GOT3 (cell line): ENCODE measurements around the gene GPBAR1.

ENCODE experiments used
- DNase-seq: peaks from one replicate; lab custom pipeline; 2025; ENCODE audit warnings: mixed read lengths; lab: John Stamatoyannopoulos, UW

The GPBAR1 gene

GRCh38 chr2:218285604-218286003 is 24.8 kb downstream of the GPBAR1 start:
- DNase-seq: peak; percentile 23

DNA sequence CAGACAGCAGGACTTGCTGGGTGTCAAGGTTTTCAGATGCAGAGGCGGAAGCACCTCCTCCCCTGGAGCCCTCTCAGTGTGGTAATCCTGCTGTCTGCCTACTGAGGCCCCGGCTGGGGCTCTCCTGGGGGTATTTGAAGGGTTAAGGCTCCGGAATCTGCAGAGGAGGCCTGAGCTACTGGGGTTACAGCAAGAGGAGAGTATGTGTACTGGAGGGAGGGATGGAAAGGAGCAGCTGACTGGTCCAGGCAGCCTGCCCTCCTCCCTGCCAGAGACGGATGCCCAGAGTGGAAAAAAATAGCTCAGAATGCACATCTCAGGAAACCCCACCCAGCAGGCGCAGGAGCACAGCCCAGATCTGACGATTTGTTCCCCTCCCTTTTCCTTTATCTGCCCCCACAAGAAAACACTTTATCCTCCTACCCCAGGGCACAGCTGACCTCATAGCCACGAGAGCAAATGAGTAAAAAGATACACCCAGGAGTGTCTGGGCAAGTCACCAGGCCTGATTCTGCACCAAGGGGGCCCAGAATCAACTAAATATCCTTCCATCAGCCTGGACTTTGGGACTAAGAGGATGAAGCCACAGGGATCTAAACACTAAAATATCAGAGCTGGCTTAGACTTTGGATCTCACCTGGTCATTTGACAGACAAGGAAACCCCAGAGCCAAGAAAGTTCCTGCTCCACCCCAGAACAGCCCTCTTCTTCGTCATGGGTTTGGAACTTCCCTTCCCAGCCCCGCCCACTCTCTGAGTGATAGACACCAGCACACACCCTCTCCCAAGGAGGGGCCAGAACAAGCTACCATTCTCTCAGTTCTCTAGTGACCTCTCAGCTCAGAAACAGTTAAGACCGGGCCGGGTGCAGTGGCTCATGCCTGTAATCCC is 26.0 kb downstream of the GPBAR1 start:
- peak; percentile 50 for DNase-seq

- no peak for DNase-seq
Observed at GRCh38 chr2:218289639-218290315, 29.0 kb downstream of the GPBAR1 start.

DNA sequence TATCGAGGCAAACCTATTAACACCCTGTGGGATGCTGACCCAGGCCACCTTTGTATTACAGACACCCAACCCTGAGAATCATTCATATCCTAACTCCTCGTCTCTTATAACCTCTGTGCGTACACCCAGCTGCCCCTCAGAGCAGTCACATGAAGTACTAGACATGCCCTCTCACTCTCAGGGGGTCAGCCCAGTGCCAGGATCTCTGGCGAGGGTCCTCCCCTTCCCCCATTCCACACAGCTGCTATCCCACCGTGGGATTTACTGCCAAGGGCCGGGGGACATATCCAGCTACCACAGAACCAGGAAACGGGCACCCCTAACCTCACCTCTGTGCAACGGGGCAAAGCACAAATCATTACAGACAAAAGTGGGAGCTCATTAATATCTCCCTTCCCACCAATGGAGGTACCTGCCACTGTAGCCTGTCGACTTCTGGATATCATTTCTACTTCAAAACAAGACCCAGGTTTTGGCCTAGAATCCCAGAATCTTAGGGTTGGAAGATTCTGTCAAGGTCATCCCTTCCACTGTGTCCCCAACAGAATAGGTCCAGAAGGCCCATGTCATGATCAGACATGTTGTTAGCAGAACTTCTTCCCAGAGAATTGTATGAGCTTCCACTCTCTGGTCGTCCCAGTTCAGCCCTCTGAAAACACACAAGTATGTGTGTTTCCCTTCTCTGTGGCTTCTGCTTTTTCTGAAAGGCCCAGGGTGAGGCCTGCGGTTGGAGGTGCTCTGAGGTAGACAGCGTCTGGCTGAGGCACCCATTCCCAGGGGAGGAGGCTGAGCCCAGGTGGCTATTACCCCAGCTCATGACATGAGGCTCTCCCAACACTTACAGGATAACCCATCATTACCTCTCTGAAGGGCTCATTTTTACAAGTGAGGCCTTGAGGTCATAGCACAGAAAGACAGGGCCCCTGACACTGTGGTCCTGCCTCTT is 29.8 kb downstream of the GPBAR1 start:
- no peak for DNase-seq

GRCh38 chr2:218291318-218292047 is 30.7 kb downstream of the GPBAR1 start:
- DNase-seq: no peak

GRCh38 chr2:218292048-218293014 is 31.5 kb downstream of the GPBAR1 start, which contains the start of gene TMBIM1:
TSS of gene TMBIM1 (minus strand) at chr2:218292503. CDS start at chr2:218282141, 10,362 bp downstream.
- peak; percentile 33 for DNase-seq

GRCh38 chr2:218293715-218294429 is 33.1 kb downstream of the GPBAR1 start:
- DNase-seq: no peak

DNA sequence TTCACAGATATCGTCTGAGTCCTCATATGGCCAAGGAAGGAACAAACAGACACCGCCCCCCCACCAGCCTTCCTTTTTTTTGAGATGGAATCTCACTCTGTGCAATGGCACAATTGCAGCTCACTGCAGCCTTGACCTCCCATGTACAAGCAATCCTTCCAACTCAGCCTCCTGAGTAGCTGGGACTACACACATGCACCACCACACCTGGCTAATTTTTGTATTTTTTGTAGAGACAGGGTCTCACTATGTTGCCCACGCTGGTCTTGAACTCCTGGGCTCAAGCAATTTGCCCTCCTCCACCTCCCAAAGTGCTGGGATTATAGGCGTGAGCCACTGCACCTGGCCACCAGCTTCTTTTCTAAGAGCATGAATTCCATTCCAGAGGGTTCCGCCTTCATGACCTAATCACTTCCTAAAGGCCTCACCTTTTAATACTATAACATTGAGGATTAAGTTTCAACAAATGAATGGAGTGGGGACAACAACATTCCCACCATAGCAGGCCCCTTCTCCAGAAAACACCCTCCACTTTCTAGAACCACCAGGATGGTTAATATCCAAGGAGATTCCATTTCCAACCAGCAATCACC is 33.7 kb downstream of the GPBAR1 start:
- no peak for DNase-seq

- no peak for DNase-seq
Observed at GRCh38 chr2:218295029-218295428, 34.2 kb downstream of the GPBAR1 start.

DNA sequence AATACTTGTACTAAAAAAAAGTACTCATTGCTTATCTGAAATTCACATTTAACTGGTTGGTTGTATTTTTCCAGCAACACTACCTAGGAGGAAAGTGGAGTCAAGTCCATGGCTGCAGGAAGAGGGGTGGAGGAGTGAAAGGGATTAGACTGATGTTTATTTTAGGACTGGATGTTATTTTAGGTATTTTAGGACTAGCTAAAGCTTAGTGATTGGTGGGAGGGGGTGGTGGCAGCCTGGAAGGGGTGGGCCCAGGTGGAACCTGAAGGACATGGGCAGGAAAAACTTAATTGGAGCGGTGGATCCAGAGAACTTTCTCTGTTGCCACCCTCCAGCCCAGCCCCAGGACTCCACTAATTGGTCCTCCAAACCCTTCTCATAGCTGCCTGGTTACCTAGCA is 35.4 kb downstream of the GPBAR1 start:
- no peak for DNase-seq

DNA sequence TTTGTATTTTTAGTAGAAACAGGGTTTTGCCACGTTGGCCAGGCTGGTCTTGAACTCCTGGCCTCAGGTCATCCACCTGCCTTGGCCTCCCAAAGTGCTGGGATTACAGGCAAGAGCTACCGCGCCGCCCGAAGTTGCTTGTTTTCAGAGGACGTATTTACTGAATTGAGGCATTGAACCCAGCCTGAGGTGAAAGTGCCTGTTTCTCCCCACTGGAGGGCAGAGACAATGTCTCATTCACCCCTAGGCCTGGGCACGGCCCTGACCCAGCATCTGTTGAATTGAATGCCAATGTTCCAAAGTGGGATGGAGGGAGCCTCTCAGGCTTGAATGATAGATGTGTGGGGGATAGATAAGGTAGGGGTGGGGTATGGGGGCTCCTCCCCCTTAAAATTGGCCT is 36.0 kb downstream of the GPBAR1 start:
- no peak for DNase-seq

- no peak for DNase-seq
Observed at GRCh38 chr2:218298314-218298875, 37.6 kb downstream of the GPBAR1 start.

GRCh38 chr2:218300141-218300540 is 39.3 kb downstream of the GPBAR1 start:
- no peak for DNase-seq

DNA sequence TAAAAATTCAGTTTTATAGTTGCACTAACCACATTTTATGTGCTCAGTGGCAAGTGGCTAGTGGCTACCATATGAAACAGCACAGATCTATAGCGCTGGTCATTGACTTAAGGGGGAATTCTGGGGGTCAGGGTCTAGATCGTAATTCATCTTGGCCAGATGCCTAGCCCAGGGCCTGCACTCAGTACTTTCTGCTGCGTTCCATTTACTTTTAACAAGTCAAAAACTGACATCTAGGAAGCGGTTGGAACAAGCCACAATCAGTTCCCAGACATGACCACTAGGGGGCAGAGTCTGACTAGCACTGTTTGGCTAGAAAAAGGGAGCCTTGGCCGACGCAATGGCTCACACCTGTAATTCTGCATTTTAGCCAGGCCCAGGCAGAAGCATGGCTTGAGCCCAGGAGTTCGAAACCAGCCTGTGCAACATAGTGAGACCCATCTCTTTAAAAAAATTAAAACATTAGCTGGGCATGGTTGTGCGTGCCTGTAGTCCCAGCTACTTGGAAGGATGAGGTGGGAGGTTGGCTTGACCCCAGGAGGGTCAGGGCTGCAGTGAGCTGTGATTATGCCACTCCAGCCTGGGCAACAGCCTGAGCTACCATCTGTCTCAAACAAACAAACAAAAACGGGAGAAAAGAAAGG is 40.5 kb downstream of the GPBAR1 start:
- peak; percentile 39 for DNase-seq

DNA sequence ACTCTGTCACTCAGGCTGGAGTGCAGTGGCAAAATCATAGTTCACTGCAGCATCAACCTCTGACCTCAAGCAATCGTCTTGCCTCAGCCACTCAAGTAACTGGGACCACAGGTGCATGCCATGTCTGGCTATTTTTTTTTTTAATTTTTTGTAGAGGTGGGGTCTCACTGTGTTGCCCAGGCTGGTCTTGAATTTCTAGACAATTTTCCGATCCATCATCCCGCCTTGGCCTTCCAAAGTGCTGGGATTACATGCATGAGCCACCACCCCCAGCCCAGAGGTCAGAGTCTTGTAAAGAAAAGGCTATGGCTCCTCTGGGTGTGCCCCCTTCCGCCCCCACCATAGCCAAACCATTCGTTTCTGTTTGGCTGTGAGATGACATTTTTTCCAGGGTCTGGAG is 44.6 kb downstream of the GPBAR1 start:
- no peak for DNase-seq

DNA sequence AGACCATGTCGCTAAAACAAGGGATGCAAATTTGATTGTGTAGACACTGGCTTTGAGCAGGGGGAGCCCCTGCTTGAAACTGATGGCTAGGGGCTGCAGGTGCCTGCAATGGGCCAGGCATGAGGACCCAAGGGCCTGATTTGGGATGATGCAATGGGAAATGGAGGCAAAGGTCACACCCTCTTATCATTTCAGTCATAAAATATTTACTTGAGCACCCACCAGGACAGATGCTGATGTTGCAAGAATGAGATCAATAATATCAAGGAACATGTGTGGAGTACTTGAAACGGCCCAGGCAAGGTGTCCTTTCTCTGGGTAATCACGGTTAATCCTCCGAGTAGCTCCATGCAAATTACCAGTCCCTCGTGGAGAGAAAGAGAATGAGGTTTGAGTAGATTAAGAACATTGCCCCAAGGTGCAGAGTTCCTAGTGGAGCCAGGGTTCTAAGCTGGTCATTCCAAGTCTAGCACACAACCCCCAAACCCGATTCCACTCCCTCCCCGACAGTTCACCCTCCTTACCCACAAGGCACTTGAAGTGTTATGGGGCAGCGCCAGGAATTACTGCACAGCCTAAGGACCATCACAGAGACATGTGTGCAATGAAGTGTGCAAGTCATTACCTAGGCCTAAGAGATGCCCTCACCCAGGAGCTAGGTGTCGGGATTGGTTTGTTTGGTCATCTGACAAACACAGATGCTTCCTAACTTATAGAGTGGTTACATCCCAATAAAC is 45.5 kb downstream of the GPBAR1 start:
- DNase-seq: no peak

GRCh38 chr2:218307415-218308090 is 46.7 kb downstream of the GPBAR1 start:
- no peak for DNase-seq
